Measurements from ENCODE around the gene COX8A. TPM values are rescaled to one million over a fixed set of nuclear protein-coding genes. Genes with fewer than 3 reads are reported as not detected.

The COX8A gene
- total RNA-seq, 1 donor from 2014 or later, result 86.0 TPM

DNA sequence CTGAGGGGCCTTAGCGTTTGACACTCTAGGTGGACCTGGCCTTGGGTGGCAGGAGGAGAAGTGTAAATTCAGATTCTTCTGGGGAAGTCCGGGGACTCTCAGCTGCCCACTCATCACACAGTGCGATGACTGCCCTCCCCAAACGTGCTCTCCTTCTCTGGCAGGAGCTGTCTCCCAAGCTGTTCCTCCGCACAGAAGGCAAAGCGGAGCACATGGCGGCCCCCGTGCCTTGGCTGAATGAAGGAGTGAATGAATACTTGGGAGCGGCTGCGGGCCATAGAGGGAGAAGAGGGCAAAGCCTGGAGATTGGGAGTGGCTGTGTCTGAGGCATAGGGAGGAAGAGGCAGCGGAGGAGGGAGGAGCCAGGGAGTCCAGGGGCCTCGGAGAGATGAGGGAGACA lies 42.5 kb upstream of the COX8A start:
- H3K27me3 ChIP-seq, result peaks cover 7% of the 10 kb centered on the region
- no peaks in the 10 kb centered on the region for H3K36me3 ChIP-seq
- no peak overlapping the region for H3K27ac ChIP-seq
- H3K9me3 Mint-ChIP-seq, result peaks cover 2% of the 10 kb centered on the region
- no peak overlapping the region for H3K4me2 ChIP-seq
- no peak overlapping the region for H3K4me3 ChIP-seq
- H3K4me3 Mint-ChIP-seq, result peak overlapping the region; percentile 23
- H3K9ac ChIP-seq, result no peak overlapping the region
- no peaks in the 10 kb centered on the region for H4K20me1 ChIP-seq (ENCODE audit: low read depth)
- DNase-seq (ENCODE audit: low spot score), result no peak
- no peaks in the 10 kb centered on the region for H3K36me3 Mint-ChIP-seq
- H3K27ac Mint-ChIP-seq, result peak overlapping the region; percentile 62
- TF ChIP-seq, protein P1, sequence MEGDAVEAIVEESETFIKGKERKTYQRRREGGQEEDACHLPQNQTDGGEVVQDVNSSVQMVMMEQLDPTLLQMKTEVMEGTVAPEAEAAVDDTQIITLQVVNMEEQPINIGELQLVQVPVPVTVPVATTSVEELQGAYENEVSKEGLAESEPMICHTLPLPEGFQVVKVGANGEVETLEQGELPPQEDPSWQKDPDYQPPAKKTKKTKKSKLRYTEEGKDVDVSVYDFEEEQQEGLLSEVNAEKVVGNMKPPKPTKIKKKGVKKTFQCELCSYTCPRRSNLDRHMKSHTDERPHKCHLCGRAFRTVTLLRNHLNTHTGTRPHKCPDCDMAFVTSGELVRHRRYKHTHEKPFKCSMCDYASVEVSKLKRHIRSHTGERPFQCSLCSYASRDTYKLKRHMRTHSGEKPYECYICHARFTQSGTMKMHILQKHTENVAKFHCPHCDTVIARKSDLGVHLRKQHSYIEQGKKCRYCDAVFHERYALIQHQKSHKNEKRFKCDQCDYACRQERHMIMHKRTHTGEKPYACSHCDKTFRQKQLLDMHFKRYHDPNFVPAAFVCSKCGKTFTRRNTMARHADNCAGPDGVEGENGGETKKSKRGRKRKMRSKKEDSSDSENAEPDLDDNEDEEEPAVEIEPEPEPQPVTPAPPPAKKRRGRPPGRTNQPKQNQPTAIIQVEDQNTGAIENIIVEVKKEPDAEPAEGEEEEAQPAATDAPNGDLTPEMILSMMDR (IDR thresholded peaks at IDR 0.05), result no peak
- TF ChIP-seq EZH2phosphoT487 (IDR thresholded peaks at IDR 0.05) (no peak), EZH2 (IDR thresholded peaks at IDR 0.05) (no peak)
- no peaks in the 10 kb centered on the region for H3K79me2 ChIP-seq (ENCODE audit: low read depth)
- H3K4me1 ChIP-seq, result no peaks in the 10 kb centered on the region
- no peaks in the 10 kb centered on the region for H3F3A ChIP-seq (ENCODE audit: low read depth)
- no peaks in the 10 kb centered on the region for H3K9me3 ChIP-seq (ENCODE audit: low read depth)
- peaks cover 7% of the 10 kb centered on the region for H3K4me1 Mint-ChIP-seq
- peak overlapping the region; percentile 34 for H2AFZ ChIP-seq (replicated peaks)
- peaks cover 24% of the 10 kb centered on the region for H3K27me3 Mint-ChIP-seq (ENCODE audit: insufficient read depth, low read depth)

DNA sequence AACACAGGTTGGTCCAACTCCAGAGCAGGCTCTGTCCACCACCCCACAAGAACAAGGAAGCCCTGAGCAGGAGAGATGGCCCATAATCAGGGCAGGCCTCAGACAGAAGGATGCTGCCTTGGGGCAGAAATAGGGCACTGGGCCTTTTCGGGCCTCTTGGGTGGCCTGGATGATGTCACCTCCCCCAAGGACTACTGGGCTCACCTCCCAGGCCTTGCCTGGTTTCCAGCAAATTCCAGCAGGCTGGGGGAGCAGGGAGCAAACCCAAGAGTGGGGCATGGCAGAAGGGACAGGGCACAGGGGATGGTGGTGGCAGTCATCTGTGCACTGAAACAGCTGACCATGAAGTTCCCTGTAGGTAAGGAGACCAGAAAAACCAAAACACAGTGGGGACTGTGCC lies 41.0 kb upstream of the COX8A start:
- Histone ChIP-seq H2AFZ (replicated peaks) (no peak overlapping the region), H3K4me1 (no peaks in the 10 kb centered on the region), H3F3A (ENCODE audit: low read depth) (peaks cover 12% of the 10 kb centered on the region), H3K4me2 (no peak overlapping the region), H3K79me2 (ENCODE audit: low read depth) (no peaks in the 10 kb centered on the region), H3K4me3 (no peak overlapping the region), H4K20me1 (ENCODE audit: low read depth) (no peaks in the 10 kb centered on the region), H3K27ac (no peak overlapping the region), H3K9ac (no peak overlapping the region), H3K36me3 (no peaks in the 10 kb centered on the region), H3K27me3 (peaks cover under 1% of the 10 kb centered on the region), H3K9me3 (ENCODE audit: low read depth) (no peaks in the 10 kb centered on the region)
- DNase-seq (ENCODE audit: low spot score), result no peak
- Mint-ChIP-seq H3K9me3 (peaks cover 2% of the 10 kb centered on the region), H3K4me3 (no peak overlapping the region), H3K27me3 (ENCODE audit: insufficient read depth, low read depth) (peaks cover 22% of the 10 kb centered on the region), H3K4me1 (peaks cover 18% of the 10 kb centered on the region), H3K27ac (peak overlapping the region; percentile 74), H3K36me3 (no peaks in the 10 kb centered on the region)
- TF ChIP-seq, protein P1 (IDR thresholded peaks at IDR 0.05), result no peak
- TF ChIP-seq EZH2 (IDR thresholded peaks at IDR 0.05) (no peak), EZH2phosphoT487 (IDR thresholded peaks at IDR 0.05) (no peak)

DNA sequence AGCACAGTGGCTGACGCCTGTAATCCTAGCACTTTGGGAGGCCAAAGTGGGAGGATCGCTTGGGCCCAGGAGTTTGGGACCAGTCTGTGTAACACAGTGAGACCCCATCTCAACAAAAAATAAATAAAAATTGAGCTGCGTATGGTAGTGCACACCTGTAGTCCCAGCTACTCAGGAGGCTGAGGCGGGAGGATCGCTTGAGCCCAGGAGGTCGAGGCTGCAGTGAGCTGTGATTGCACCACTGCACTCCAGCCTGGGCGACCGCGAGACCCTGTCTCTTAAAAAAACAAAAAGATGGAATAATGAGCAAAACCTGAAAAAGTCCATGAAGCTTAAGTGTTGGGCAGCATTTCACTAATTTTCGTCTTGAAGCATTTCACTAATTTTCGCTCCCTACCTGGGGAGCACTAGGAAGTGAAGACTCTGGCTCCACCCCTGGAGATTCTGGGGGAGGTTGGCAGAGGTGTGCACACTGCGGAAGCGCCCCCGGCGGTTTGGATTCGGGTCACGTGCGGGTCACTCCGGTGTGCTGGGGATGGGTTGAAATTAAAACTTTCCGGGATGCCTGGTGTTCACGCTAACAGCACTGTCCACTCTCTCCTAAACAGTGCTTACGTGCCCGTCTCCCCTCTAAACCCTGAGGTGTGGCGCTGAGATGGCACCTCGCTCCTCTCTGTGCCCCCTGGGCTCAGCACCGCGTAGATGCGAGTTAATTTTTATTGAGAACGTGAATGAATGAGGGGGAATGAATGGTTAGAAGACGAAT lies 36.5 kb upstream of the COX8A start:
- Mint-ChIP-seq H3K4me1 (peaks cover 38% of the 10 kb centered on the region), H3K4me3 (peak overlapping the region; percentile 92), H3K27ac (peak overlapping the region; percentile 80), H3K9me3 (peaks cover 2% of the 10 kb centered on the region), H3K36me3 (no peaks in the 10 kb centered on the region), H3K27me3 (ENCODE audit: insufficient read depth, low read depth) (peaks cover 9% of the 10 kb centered on the region)
- Histone ChIP-seq H4K20me1 (ENCODE audit: low read depth) (peaks cover 27% of the 10 kb centered on the region), H2AFZ (replicated peaks) (peak overlapping the region; percentile 98), H3K36me3 (no peaks in the 10 kb centered on the region), H3K27me3 (no peaks in the 10 kb centered on the region), H3K9me3 (ENCODE audit: low read depth) (no peaks in the 10 kb centered on the region), H3K9ac (no peak overlapping the region), H3K4me1 (no peaks in the 10 kb centered on the region), H3K4me3 (peak overlapping the region; percentile 96), H3K27ac (no peak overlapping the region), H3F3A (ENCODE audit: low read depth) (peaks cover 30% of the 10 kb centered on the region), H3K4me2 (peak overlapping the region; percentile 98), H3K79me2 (ENCODE audit: low read depth) (peaks cover 40% of the 10 kb centered on the region)
- peak; percentile 47 for DNase-seq (ENCODE audit: low spot score)
- TF ChIP-seq EZH2 (IDR thresholded peaks at IDR 0.05) (no peak), EZH2phosphoT487 (IDR thresholded peaks at IDR 0.05) (no peak)
- TF ChIP-seq, protein P1 (IDR thresholded peaks at IDR 0.05), result no peak

All from neural progenitor cell (in vitro differentiated cells).